Stimulated activated CD4-positive, alpha-beta T cell treated with anti-CD3 and anti-CD28 coated beads, Interleukin-4, amount 100 ng/mL, for 48 hours (primary cell): ENCODE data around the gene ACAP2.
"Not testable (repeated sequence)": the region's sequence is repeated elsewhere in the genome, so short reads cannot be mapped to it uniquely, and the experiment has no call there.

Source experiments
- DNase-seq, 2 donors: peaks; one replicate each; pipeline ENCODE4 v3.0.0-alpha.2; 2020; ENCODE audit warnings: low read depth in 2 of 2

ACAP2 gene

GRCh38 chr3:195443391-195443989 is 670 bp upstream of the ACAP2 start:
- no peak for DNase-seq

GRCh38 chr3:195441992-195442572 is 738 bp downstream of the ACAP2 start:
- peak; percentile 17 to 29 for DNase-seq

GRCh38 chr3:195441476-195441991 is 1.3 kb downstream of the ACAP2 start:
- no peak for DNase-seq

- no peak for DNase-seq
These were observed 1.8 kb downstream of the ACAP2 start for GRCh38 chr3:195441051-195441450.

GRCh38 chr3:195440379-195440778 is 2.4 kb downstream of the ACAP2 start:
- no peak for DNase-seq

- no peak for DNase-seq
These were observed 4.4 kb downstream of the ACAP2 start for GRCh38 chr3:195438371-195438770.

GRCh38 chr3:195425849-195426248 is 17.0 kb downstream of the ACAP2 start:
- DNase-seq: no peak

GRCh38 chr3:195423818-195424217 is 19.0 kb downstream of the ACAP2 start:
- no peak for DNase-seq

GRCh38 chr3:195421400-195421799 is 21.4 kb downstream of the ACAP2 start:
- DNase-seq: no peak

- no peak for DNase-seq
These were observed 26.0 kb downstream of the ACAP2 start for GRCh38 chr3:195416795-195417194.

GRCh38 chr3:195411836-195412235 is 31.0 kb downstream of the ACAP2 start:
- no peak for DNase-seq

GRCh38 chr3:195410546-195410945 is 32.3 kb downstream of the ACAP2 start:
- DNase-seq: no peak

- DNase-seq: no peak
These were observed 35.0 kb downstream of the ACAP2 start for GRCh38 chr3:195407531-195408409.

GRCh38 chr3:195405651-195406050 is 37.2 kb downstream of the ACAP2 start:
- no peak for DNase-seq

- DNase-seq: no peak
These were observed 38.9 kb downstream of the ACAP2 start for GRCh38 chr3:195403841-195404408.

- no peak for DNase-seq
These were observed 39.6 kb downstream of the ACAP2 start for GRCh38 chr3:195403244-195403643.

GRCh38 chr3:195401943-195402342 is 40.9 kb downstream of the ACAP2 start:
- DNase-seq: no peak

- not testable (repeated sequence) for DNase-seq
These were observed 44.4 kb downstream of the ACAP2 start for GRCh38 chr3:195398460-195398859.

- no peak for DNase-seq
These were observed 45.3 kb downstream of the ACAP2 start for GRCh38 chr3:195397524-195397923.

GRCh38 chr3:195395208-195395816 is 47.5 kb downstream of the ACAP2 start:
- DNase-seq: no peak

- no peak for DNase-seq
These were observed 48.1 kb downstream of the ACAP2 start for GRCh38 chr3:195394700-195395099.

GRCh38 chr3:195394024-195394423 is 48.8 kb downstream of the ACAP2 start:
- DNase-seq: no peak
